Activated CD4-positive, alpha-beta T cell treated with anti-CD3 and anti-CD28 coated beads for 48 hours (primary cell): ENCODE data around the gene CARD9.

Source experiments
- DNase-seq: peaks from one replicate; pipeline ENCODE4 v3.0.0-alpha.2; 2020

Gene CARD9

GRCh38 chr9:136345281-136346156 is 27.9 kb downstream of the CARD9 start:
- no peak for DNase-seq

- DNase-seq, result no peak
These were observed 28.8 kb downstream of the CARD9 start for GRCh38 chr9:136344544-136345280.

- no peak for DNase-seq
These were observed 29.6 kb downstream of the CARD9 start for GRCh38 chr9:136343884-136344269.

GRCh38 chr9:136343121-136343883 is 30.2 kb downstream of the CARD9 start:
- no peak for DNase-seq

- peak; percentile 82 for DNase-seq
These were observed 31.0 kb downstream of the CARD9 start for GRCh38 chr9:136342181-136343120.

- DNase-seq, result no peak
These were observed 31.7 kb downstream of the CARD9 start for GRCh38 chr9:136341769-136342168.

GRCh38 chr9:136341042-136341655 is 32.3 kb downstream of the CARD9 start:
- DNase-seq, result no peak

GRCh38 chr9:136340356-136341041 is 33.0 kb downstream of the CARD9 start:
- DNase-seq, result no peak

GRCh38 chr9:136339958-136340310 is 33.5 kb downstream of the CARD9 start:
- no peak for DNase-seq

- peak; percentile 47 for DNase-seq
These were observed 34.1 kb downstream of the CARD9 start for GRCh38 chr9:136339173-136339957.

GRCh38 chr9:136338511-136338910 is 35.0 kb downstream of the CARD9 start:
- no peak for DNase-seq

- DNase-seq, result no peak
These were observed 35.8 kb downstream of the CARD9 start for GRCh38 chr9:136337416-136338395.

GRCh38 chr9:136336881-136337280 is 36.6 kb downstream of the CARD9 start:
- DNase-seq, result no peak

- no peak for DNase-seq
These were observed 37.2 kb downstream of the CARD9 start for GRCh38 chr9:136336156-136336870.

GRCh38 chr9:136335296-136336155 is 37.9 kb downstream of the CARD9 start:
- DNase-seq, result no peak

- no peak for DNase-seq
These were observed 38.9 kb downstream of the CARD9 start for GRCh38 chr9:136334541-136334940.

GRCh38 chr9:136333486-136333885 is 40.0 kb downstream of the CARD9 start:
- no peak for DNase-seq
